SK-N-SH treated with all-trans-retinoic acid at 6 μM for 48 hours (cell line): ENCODE results near the gene HECTD4.

Experiments used
- ARNTL ChIP-seq: fragments of 450-650 bp; formaldehyde crosslinking; IDR thresholded peaks from 2 replicates; pipeline ENCODE4 v1.5.0; 2020; ENCODE audit warnings: low read depth, mild to moderate bottlenecking, moderate library complexity, borderline replicate concordance
- BACH2 ChIP-seq: fragments of 250-450 bp; sonication (Bioruptor Pico); IDR thresholded peaks from 2 replicates; pipeline ENCODE4 v1.9.0; 2021; ENCODE audit warnings: mild to moderate bottlenecking, borderline replicate concordance
- ISL1 ChIP-seq: fragments of 250-450 bp; sonication (Bioruptor Pico); IDR thresholded peaks from 2 replicates; pipeline ENCODE4 v2.1.2; 2022; ENCODE audit warnings: mild to moderate bottlenecking, moderate library complexity
- OSR1 ChIP-seq: fragments of 250-450 bp; sonication (Bioruptor Pico); IDR thresholded peaks from 2 replicates; pipeline ENCODE4 v1.8.0; 2022; ENCODE audit warnings: moderate library complexity, mild to moderate bottlenecking, inconsistent platforms
- PPARA ChIP-seq: fragments of 250-450 bp; sonication (Bioruptor Pico); IDR thresholded peaks from 2 replicates; pipeline ENCODE4 v1.5.0; 2020; ENCODE audit warnings: mild to moderate bottlenecking, borderline replicate concordance
- RARB ChIP-seq: fragments of 250-450 bp; sonication (Bioruptor Pico); IDR thresholded peaks from 2 replicates; pipeline ENCODE4 v1.8.0; 2021; ENCODE audit warnings: mild to moderate bottlenecking, moderate library complexity
- SNAI2 ChIP-seq: fragments of 250-450 bp; sonication (Bioruptor Pico); IDR thresholded peaks from 2 replicates; pipeline ENCODE4 v1.5.0; 2020; ENCODE audit warnings: mild to moderate bottlenecking, moderate library complexity
- ZC3H10 ChIP-seq: fragments of 250-450 bp; sonication (Bioruptor Pico); IDR thresholded peaks from 2 replicates; pipeline ENCODE4 v1.5.1; 2021; ENCODE audit warnings: mild to moderate bottlenecking, moderate library complexity
- ZFP3 ChIP-seq: fragments of 250-450 bp; sonication (Bioruptor Pico); IDR thresholded peaks from 2 replicates; pipeline ENCODE4 v1.5.0; 2020; ENCODE audit warnings: mild to moderate bottlenecking, moderate library complexity
- TF ChIP-seq, protein P1 (sequence below): fragments of 250-450 bp; sonication (Bioruptor Pico); IDR thresholded peaks from 2 replicates; pipeline ENCODE4 v1.8.0; 2020; ENCODE audit warnings: mild to moderate bottlenecking, moderate library complexity, borderline replicate concordance

DNA sequence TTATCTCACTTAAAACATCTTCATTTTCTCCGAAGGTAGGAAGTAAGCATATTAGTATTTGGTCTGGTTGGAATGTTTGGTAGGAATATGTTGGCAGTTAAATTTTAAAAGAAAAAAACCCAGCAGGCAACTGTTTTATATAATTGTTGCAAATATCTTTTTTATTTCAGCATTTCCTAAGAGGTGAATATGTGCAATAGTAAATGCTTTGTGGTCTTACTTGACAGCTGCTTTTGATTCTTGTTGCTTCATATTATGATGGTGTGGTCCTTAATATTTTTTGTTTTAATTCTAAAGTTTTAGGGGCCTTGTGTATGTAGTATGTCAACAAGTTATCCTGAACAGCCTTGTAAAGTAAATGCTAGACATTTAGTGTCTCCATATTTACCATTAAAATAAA is 250.5 kb downstream of the HECTD4 start:
- TF ChIP-seq ISL1 (no peak), RARB (no peak), SNAI2 (CRISPR knock-in tag) (no peak), ZC3H10 (CRISPR knock-in tag) (no peak), BACH2 (no peak), OSR1 (CRISPR knock-in tag) (no peak), PPARA (no peak), ARNTL (CRISPR knock-in tag) (no peak), ZFP3 (CRISPR knock-in tag) (no peak)
- TF ChIP-seq, protein P1, sequence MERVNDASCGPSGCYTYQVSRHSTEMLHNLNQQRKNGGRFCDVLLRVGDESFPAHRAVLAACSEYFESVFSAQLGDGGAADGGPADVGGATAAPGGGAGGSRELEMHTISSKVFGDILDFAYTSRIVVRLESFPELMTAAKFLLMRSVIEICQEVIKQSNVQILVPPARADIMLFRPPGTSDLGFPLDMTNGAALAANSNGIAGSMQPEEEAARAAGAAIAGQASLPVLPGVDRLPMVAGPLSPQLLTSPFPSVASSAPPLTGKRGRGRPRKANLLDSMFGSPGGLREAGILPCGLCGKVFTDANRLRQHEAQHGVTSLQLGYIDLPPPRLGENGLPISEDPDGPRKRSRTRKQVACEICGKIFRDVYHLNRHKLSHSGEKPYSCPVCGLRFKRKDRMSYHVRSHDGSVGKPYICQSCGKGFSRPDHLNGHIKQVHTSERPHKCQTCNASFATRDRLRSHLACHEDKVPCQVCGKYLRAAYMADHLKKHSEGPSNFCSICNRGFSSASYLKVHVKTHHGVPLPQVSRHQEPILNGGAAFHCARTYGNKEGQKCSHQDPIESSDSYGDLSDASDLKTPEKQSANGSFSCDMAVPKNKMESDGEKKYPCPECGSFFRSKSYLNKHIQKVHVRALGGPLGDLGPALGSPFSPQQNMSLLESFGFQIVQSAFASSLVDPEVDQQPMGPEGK (CRISPR knock-in tag): no peak
